Spleen (tissue), 11 donors: Measurements from ENCODE around the gene NECTIN1. TPM values are rescaled to one million over a fixed set of nuclear protein-coding genes. Genes with fewer than 3 reads are reported as not detected.

Experiments used
- DNase-seq: peaks from one replicate; pipeline ENCODE4 v3.0.0-alpha.2; 2020
- H3K27ac ChIP-seq, 8 donors: fragments of 200-600 bp; sonication (generic) in 7 of 8; 1 replicate in 4 of 8; 2 replicates in 4 of 8; pipeline versions ENCODE4 v1.5.0 to v1.8.0; 2016 to 2021; ENCODE audit warnings: inconsistent platforms in 4 of 8, mild to moderate bottlenecking in 4 of 8, moderate library complexity in 1 of 8
- H3K27me3 ChIP-seq, 7 donors: fragments of 200-600 bp; sonication (generic) in 6 of 7; replicated peaks in 1 of 7; 1 replicate in 4 of 7; 2 replicates in 3 of 7; pipeline versions ENCODE4 v1.5.0 to v1.8.0; 2016 to 2021; ENCODE audit warnings: inconsistent platforms in 3 of 7, mild to moderate bottlenecking in 1 of 7
- H3K36me3 ChIP-seq, 6 donors: fragments of 200-600 bp; sonication (generic) in 5 of 6; 1 replicate in 4 of 6; 2 replicates in 2 of 6; pipeline versions ENCODE4 v1.5.0 to v1.8.0; 2016 to 2021; ENCODE audit warnings: inconsistent platforms in 2 of 6
- H3K4me1 ChIP-seq, 6 donors: fragments of 200-600 bp; sonication (generic) in 5 of 6; 1 replicate in 3 of 6; 2 replicates in 3 of 6; pipeline versions ENCODE4 v1.5.0 to v1.8.0; 2016 to 2021; ENCODE audit warnings: inconsistent platforms in 3 of 6
- H3K4me3 ChIP-seq, 8 donors: fragments of 200-600 bp; sonication (generic) in 7 of 8; 1 replicate in 4 of 8; 2 replicates in 4 of 8; pipeline versions ENCODE4 v1.5.0 to v1.8.0; 2016 to 2021; ENCODE audit warnings: inconsistent platforms in 4 of 8, mild to moderate bottlenecking in 4 of 8, moderate library complexity in 2 of 8
- H3K9me3 ChIP-seq, 8 donors: fragments of 200-600 bp; sonication (generic) in 7 of 8; 1 replicate in 4 of 8; 2 replicates in 4 of 8; pipeline versions ENCODE4 v1.5.0 to v1.8.0; 2016 to 2021; ENCODE audit warnings: inconsistent platforms in 4 of 8
- CTCF ChIP-seq, 11 experiments: fragments of 200-600 bp in 7 of 11; fragments of 450-650 bp in 4 of 11; sonication (generic) in 4 of 11; IDR thresholded peaks in 8 of 11; conservative IDR thresholded peaks in 3 of 11; 1 replicate in 7 of 11; 2 replicates in 4 of 11; pipeline versions ENCODE4 v1.4.0 to v1.8.0; 2016 to 2021; ENCODE audit warnings: antibody characterized with exemption in 11 of 11, inconsistent platforms in 4 of 11, mild to moderate bottlenecking in 1 of 11
- POLR2A ChIP-seq, 3 donors: fragments of 450-650 bp; IDR thresholded peaks; one replicate each; pipeline ENCODE4 v1.5.1; 2017; ENCODE audit warnings: antibody characterized with exemption in 3 of 3, mild to moderate bottlenecking in 1 of 3
- POLR2AphosphoS5 ChIP-seq, 3 donors: sonication (generic); formaldehyde crosslinking; IDR thresholded peaks; one replicate each; pipeline ENCODE4 v1.5.1; 2017; ENCODE audit warnings: antibody characterized with exemption in 3 of 3
- WGBS, 5 donors: extraction: QIAGEN DNeasy Blood & Tissue Kit in 3 of 5; methylation state at CpG; one replicate each; pipeline versions ENCODE4 v1.1.5 to v1.1.7; 2013 to 2018; 5-methylcytosine and 5-hydroxymethylcytosine counted together
- intact Hi-C: fragments of 100-400 bp; cut with DNase I; formaldehyde crosslinking; loops from one replicate; pipeline ENCODE4 v1.15.0; 2023; ENCODE audit warnings: low total_unique reads
- polyA plus RNA-seq, 3 donors: library from polyadenylated mRNA; stranded (reverse); fragments of 200-250 nt; gene quantifications; one replicate each; pipeline ENCODE4 v1.2.1, GENCODE V29; 2013
- total RNA-seq, 7 donors: library from RNA; depleted of rRNA in 3 of 7; stranded (reverse); fragments of >200 nt in 3 of 7; fragmentation: NEBNext Ultra II Directional in 4 of 7; extraction: Animal tissue kit (Norgen Biotek cat#: 25700) in 4 of 7; gene quantifications; one replicate each; pipeline versions ENCODE4 v1.1.0 to v1.2.1, GENCODE V29; 2016 to 2021
- donor health status: healthy with polysubstance abuse.
- donor health status: DM: no; HTN: no; CAD: no; lungs with moderate emphysema.
- donor health status: DM: no; HTN: no; CAD: no.
- donor health status: Bipolar disorder and iron deficiency.
- donor health status: healthy.
- donor health status: DM: no; HTN: no; CAD: no.
- donor health status: DM: yes; HTN: yes; CAD: no.

The NECTIN1 gene
- total and polyA plus RNA-seq, 10 donors: 0.67 to 16.2 (median 5.8) TPM

DNA sequence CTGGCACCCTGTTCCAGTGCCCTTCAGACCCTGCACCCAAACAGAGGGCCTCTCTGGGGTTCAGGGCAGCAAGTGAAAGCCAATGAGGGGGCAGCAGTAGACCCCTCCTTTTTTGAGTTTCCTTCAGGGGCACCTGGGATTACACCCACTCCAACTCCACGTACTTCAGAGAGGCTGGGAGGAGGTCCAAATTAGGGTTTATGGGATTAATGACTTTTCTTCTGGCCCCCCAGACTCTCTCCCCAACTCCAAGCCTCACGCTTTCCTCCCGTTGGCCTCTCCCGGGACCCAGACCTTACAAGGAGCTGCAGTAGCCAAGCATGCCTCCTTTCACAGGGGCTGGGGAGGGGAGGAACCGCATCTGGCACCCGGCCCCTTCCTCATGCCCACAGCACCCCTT lies 101.7 kb downstream of the NECTIN1 start:
- Histone ChIP-seq H3K27ac (no peak overlapping the region), H3K27me3 (peaks cover 0 to 71% (median 3%) of the 10 kb centered on the region in 7 donors), H3K36me3 (no peaks in the 10 kb centered on the region), H3K4me1 (no peaks in the 10 kb centered on the region), H3K4me3 (no peak overlapping the region), H3K9me3 (no peaks in the 10 kb centered on the region)
- 72 to 84% (median 79%) methylated on average over 6 of the region's 6 CpGs for whole genome bisulfite sequencing, 5 donors
- DNase-seq: no peak
- intact Hi-C loops: no loop called here
- TF ChIP-seq POLR2A (IDR thresholded peaks at IDR 0.05) (no peak), CTCF (IDR thresholded peaks at IDR 0.05 in 8 of 11, conservative IDR thresholded peaks at IDR 0.05 in 3 of 11) (no peak), POLR2AphosphoS5 (IDR thresholded peaks at IDR 0.05) (no peak)

GRCh38 chr11:119626871-119627270 lies 102.1 kb downstream of the NECTIN1 start:
- intact Hi-C loops: no loop called here
- no peak for DNase-seq
- peaks cover 0 to 75% (median 3%) of the 10 kb centered on the region in 7 donors for H3K27me3 ChIP-seq
- no peak for TF ChIP-seq POLR2A (IDR thresholded peaks at IDR 0.05)
- TF ChIP-seq CTCF (IDR thresholded peaks at IDR 0.05 in 8 of 11, conservative IDR thresholded peaks at IDR 0.05 in 3 of 11): no peak
- TF ChIP-seq POLR2AphosphoS5 (IDR thresholded peaks at IDR 0.05): no peak
- H3K4me1 ChIP-seq: no peaks in the 10 kb centered on the region
- WGBS, 5 donors: 44 to 51% (median 47%) methylated on average over 7 of the region's 7 CpGs
- no peak overlapping the region for H3K4me3 ChIP-seq
- H3K27ac ChIP-seq: no peak overlapping the region
- no peaks in the 10 kb centered on the region for H3K9me3 ChIP-seq
- H3K36me3 ChIP-seq: no peaks in the 10 kb centered on the region

- Histone ChIP-seq H3K4me3 (no peak overlapping the region), H3K9me3 (no peaks in the 10 kb centered on the region), H3K4me1 (no peaks in the 10 kb centered on the region), H3K27me3 (peaks cover 0 to 75% (median 3%) of the 10 kb centered on the region in 7 donors), H3K36me3 (no peaks in the 10 kb centered on the region), H3K27ac (no peak overlapping the region)
- WGBS, 5 donors: 50 to 58% (median 51%) methylated on average over 6 to 7 of the region's 7 CpGs
- no peak for TF ChIP-seq CTCF (IDR thresholded peaks at IDR 0.05 in 8 of 11, conservative IDR thresholded peaks at IDR 0.05 in 3 of 11)
- no peak for TF ChIP-seq POLR2A (IDR thresholded peaks at IDR 0.05)
- no peak for TF ChIP-seq POLR2AphosphoS5 (IDR thresholded peaks at IDR 0.05)
- DNase-seq: no peak
- intact Hi-C loops: no loop called here
Measured at GRCh38 chr11:119626197-119626841, 102.7 kb downstream of the NECTIN1 start.

GRCh38 chr11:119625206-119625978 lies 103.6 kb downstream of the NECTIN1 start:
- 69 to 90% (median 82%) methylated on average over 16 to 19 of the region's 19 CpGs for WGBS, 5 donors
- Histone ChIP-seq H3K27ac (no peak overlapping the region), H3K4me1 (no peaks in the 10 kb centered on the region), H3K4me3 (no peak overlapping the region), H3K9me3 (no peaks in the 10 kb centered on the region), H3K27me3 (peaks cover 0 to 73% (median 3%) of the 10 kb centered on the region in 7 donors), H3K36me3 (no peaks in the 10 kb centered on the region)
- intact Hi-C loops: no loop called here
- TF ChIP-seq CTCF (IDR thresholded peaks at IDR 0.05 in 8 of 11, conservative IDR thresholded peaks at IDR 0.05 in 3 of 11): no peak
- no peak for TF ChIP-seq POLR2AphosphoS5 (IDR thresholded peaks at IDR 0.05)
- no peak for TF ChIP-seq POLR2A (IDR thresholded peaks at IDR 0.05)
- no peak for DNase-seq
